HepG2 (cell line): ENCODE results near the gene VSNL1. TPM values are rescaled to one million over a fixed set of nuclear protein-coding genes. Genes with fewer than 3 reads are reported as not detected.

Experiments
- ATF6 ChIP-seq: sonication (generic); formaldehyde crosslinking; conservative IDR thresholded peaks from 2 replicates; pipeline ENCODE4 v1.4.0; 2020; ENCODE audit warnings: missing genetic modification reagents
- DNMT3B ChIP-seq: conservative IDR thresholded peaks from 2 replicates; pipeline ENCODE4 v1.6.1; 2016; ENCODE audit warnings: missing biosample characterization, control low read depth
- DR1 ChIP-seq: sonication (generic); formaldehyde crosslinking; IDR thresholded peaks from 2 replicates; pipeline ENCODE4 v1.8.0; 2021; ENCODE audit warnings: mild to moderate bottlenecking, missing genetic modification reagents, inconsistent platforms
- HNRNPUL1 ChIP-seq: fragments of 200-400 bp; formaldehyde crosslinking; IDR thresholded peaks from 2 replicates; pipeline ENCODE4 v1.6.1; 2017; ENCODE audit warnings: low read depth, mild to moderate bottlenecking, low read length, moderate library complexity
- IKZF4 ChIP-seq: sonication (generic); formaldehyde crosslinking; IDR thresholded peaks from 2 replicates; pipeline ENCODE4 v1.5.1; 2020; ENCODE audit warnings: borderline replicate concordance, mild to moderate bottlenecking, low read depth, missing genetic modification reagents; ENCODE audit errors: not compliant biosample characterization
- JUNB ChIP-seq: sonication (generic); formaldehyde crosslinking; IDR thresholded peaks from 2 replicates; pipeline ENCODE4 v1.8.0; 2022; ENCODE audit warnings: missing genetic modification reagents, mild to moderate bottlenecking, borderline replicate concordance
- MAFK ChIP-seq, 2 experiments: IDR thresholded peaks in 1 of 2; conservative IDR thresholded peaks in 1 of 2; 2 replicates each; pipeline ENCODE4 v1.6.1; 2011; ENCODE audit warnings: improper control_type of control experiment in 2 of 2, low read length in 2 of 2
- NFRKB ChIP-seq: fragments of 450-650 bp; IDR thresholded peaks from 2 replicates; pipeline ENCODE4 v1.6.1; 2017
- SATB2 ChIP-seq: sonication (generic); formaldehyde crosslinking; IDR thresholded peaks from 2 replicates; pipeline ENCODE4 v1.5.0; 2020; ENCODE audit warnings: missing genetic modification reagents
- TCF7 ChIP-seq: sonication (generic); IDR thresholded peaks from 2 replicates; pipeline ENCODE4 v1.6.1; 2016; ENCODE audit warnings: antibody characterized with exemption, low read depth
- TP53 ChIP-seq: sonication (generic); formaldehyde crosslinking; conservative IDR thresholded peaks from 2 replicates; pipeline ENCODE4 v1.4.0; 2020; ENCODE audit warnings: missing genetic modification reagents
- ZBTB7A ChIP-seq: sonication (generic); formaldehyde crosslinking; IDR thresholded peaks from 2 replicates; pipeline ENCODE4 v1.8.0; 2022; ENCODE audit warnings: mild to moderate bottlenecking, missing genetic modification reagents
- ZGPAT ChIP-seq: IDR thresholded peaks from 2 replicates; pipeline ENCODE4 v1.6.1; 2016; ENCODE audit warnings: mild to moderate bottlenecking
- ZIK1 ChIP-seq: sonication (generic); formaldehyde crosslinking; IDR thresholded peaks from 2 replicates; pipeline ENCODE4 v1.5.0; 2020; ENCODE audit warnings: mild to moderate bottlenecking, low read depth, missing genetic modification reagents, borderline replicate concordance
- ZNF18 ChIP-seq: sonication (generic); formaldehyde crosslinking; IDR thresholded peaks from 2 replicates; pipeline ENCODE4 v1.8.0; 2022; ENCODE audit warnings: mild to moderate bottlenecking, missing genetic modification reagents; ENCODE audit not compliant: insufficient replicate concordance
- ZNF317 ChIP-seq: sonication (generic); formaldehyde crosslinking; IDR thresholded peaks from 2 replicates; pipeline ENCODE4 v1.5.0; 2020; ENCODE audit warnings: mild to moderate bottlenecking, missing genetic modification reagents
- ZNF329 ChIP-seq: sonication (generic); formaldehyde crosslinking; IDR thresholded peaks from 2 replicates; pipeline ENCODE4 v1.9.0; 2021; ENCODE audit warnings: low read depth, mild to moderate bottlenecking, missing genetic modification reagents
- ZNF331 ChIP-seq: sonication (generic); formaldehyde crosslinking; IDR thresholded peaks from 2 replicates; pipeline ENCODE4 v1.4.0; 2020; ENCODE audit warnings: missing genetic modification reagents
- ZNF598 ChIP-seq: sonication (generic); formaldehyde crosslinking; IDR thresholded peaks from 2 replicates; pipeline ENCODE4 v1.5.1; 2020; ENCODE audit warnings: mild to moderate bottlenecking, missing genetic modification reagents, borderline replicate concordance
- ZNF615 ChIP-seq: sonication (generic); formaldehyde crosslinking; IDR thresholded peaks from 2 replicates; pipeline ENCODE4 v1.5.0; 2020; ENCODE audit warnings: mild to moderate bottlenecking, missing genetic modification reagents, borderline replicate concordance
- ZNF710 ChIP-seq: sonication (generic); formaldehyde crosslinking; IDR thresholded peaks from 2 replicates; pipeline ENCODE4 v1.5.0; 2020; ENCODE audit warnings: mild to moderate bottlenecking, missing genetic modification reagents, borderline replicate concordance
- ZNF747 ChIP-seq: sonication (generic); formaldehyde crosslinking; IDR thresholded peaks from 2 replicates; pipeline ENCODE4 v1.8.1; 2023; ENCODE audit warnings: missing genetic modification reagents, mild to moderate bottlenecking, borderline replicate concordance
- polyA plus RNA-seq, 8 experiments: library from polyadenylated mRNA; depleted of rRNA in 3 of 8; stranded (reverse) in 7 of 8; unstranded in 1 of 8; fragments of >200 nt; fragmentation: Illumina TruSeq in 4 of 8; extraction: Trizol in 4 of 8; gene quantifications; 2 replicates each; pipeline versions ENCODE4 v1.2.1 to v1.2.3, GENCODE V29; 2011 to 2016; ENCODE audit warnings: low read depth in 4 of 8, missing spikeins in 1 of 8, mixed read lengths in 1 of 8; ENCODE audit not compliant: insufficient read depth in 1 of 8
- total RNA-seq, 5 experiments: library from RNA; depleted of rRNA; stranded (reverse); fragments of >200 nt; fragmentation: Illumina TruSeq; extraction: Trizol; gene quantifications; 2 replicates each; pipeline ENCODE4 v1.2.3, GENCODE V29; 2016; ENCODE audit warnings: low read depth in 1 of 5

Gene VSNL1
- total and polyA plus RNA-seq, 2 of the 13 experiments (the other 11 are each of a cell fraction or from before 2014, with no cell fraction given) = 63.2 to 95.9 TPM

GRCh38 chr2:17540093-17540812 is at the start of gene VSNL1 (continued):
- TF ChIP-seq DNMT3B (CRISPR knock-in tag) (peak; percentile 62; the same call in 1 of the 2 replicates), ZGPAT (CRISPR knock-in tag) (peak; percentile 70; the same call in 1 of the 2 replicates), ZNF317 (CRISPR knock-in tag) (peak; percentile 22; the same call in 1 of the 2 replicates), ZIK1 (CRISPR knock-in tag) (peak; percentile 85; the same call in 1 of the 2 replicates), DR1 (CRISPR knock-in tag) (peak; percentile 68; the same call in 1 of the 2 replicates), TCF7 (no peak), NFRKB (no peak), ZNF747 (CRISPR knock-in tag) (peak; percentile 91), ZNF598 (CRISPR knock-in tag) (peak; percentile 51; the same call in 1 of the 2 replicates), ZNF329 (CRISPR knock-in tag) (peak; percentile 76), JUNB (CRISPR knock-in tag) (no peak), ZNF18 (peak; percentile 67), IKZF4 (CRISPR knock-in tag) (peak; percentile 87), HNRNPUL1 (no peak), TP53 (CRISPR knock-in tag) (0 out of 2 replicates have a peak, but pooled peaks have one; percentile 59), ZBTB7A (CRISPR knock-in tag) (peak; percentile 91), ZNF710 (CRISPR knock-in tag) (no peak), ATF6 (no peak), SATB2 (peak; percentile 83; the same call in 1 of the 2 replicates), ZNF331 (CRISPR knock-in tag) (peak; percentile 65; the same call in 1 of the 2 replicates), MAFK (conservative IDR thresholded peaks at IDR 0.05 in 1 of 2, IDR thresholded peaks at IDR 0.05 in 1 of 2; ENCODE audit: low read length in 2 of 2) (no peak), ZNF615 (CRISPR knock-in tag) (0 out of 2 replicates have a peak, but pooled peaks have one; percentile 22)
